OCI-LY7 (cell line): Measurements from ENCODE around the gene PRSS16. TPM values are rescaled to one million over a fixed set of nuclear protein-coding genes. Genes with fewer than 3 reads are reported as not detected.

Experiments used
- BruUV-seq: library from RNA; stranded (reverse); fragments of 400-500 nt; replicated peaks from 2 replicates; lab custom pipeline; 2021; lab: Mats Ljungman, UMichigan
- CTCF ChIA-PET: fragments of 300-600 bp; sonication (Branson Sonifier 250); formaldehyde crosslinking; loops from one replicate; lab custom pipeline; 2022; ENCODE audit warnings: antibody characterized with exemption; ENCODE audit not compliant: unreplicated experiment; lab: Charles Lee
- POLR2A ChIA-PET: fragments of 300-600 bp; sonication (Branson Sonifier 250); formaldehyde crosslinking; loops from one replicate; lab custom pipeline; 2022; ENCODE audit warnings: antibody characterized with exemption; lab: Charles Lee
- DNase-seq: peaks from one replicate; pipeline ENCODE4 v3.0.0-alpha.2; 2015; ENCODE audit warnings: low spot score
- H2AFZ ChIP-seq: fragments of 200-600 bp; sonication (generic), shearing (Covaris generic); 2 replicates; pipeline ENCODE4 v1.6.1; 2014; ENCODE audit warnings: mild to moderate bottlenecking, antibody characterized with exemption, low read length, moderate library complexity
- H3K27ac ChIP-seq: fragments of 200-600 bp; sonication (generic); 2 replicates; pipeline ENCODE4 v1.5.1; 2014; ENCODE audit warnings: mixed run types, low read depth, mild to moderate bottlenecking, moderate library complexity, low read length, inconsistent platforms; ENCODE audit not compliant: poor library complexity, severe bottlenecking
- H3K36me3 ChIP-seq: fragments of 200-600 bp; sonication (generic); 2 replicates; pipeline ENCODE4 v1.6.1; 2014; ENCODE audit warnings: mild to moderate bottlenecking, antibody characterized with exemption, low read length, moderate library complexity, mixed read lengths; ENCODE audit not compliant: insufficient read depth
- H3K4me1 ChIP-seq: fragments of 200-600 bp; sonication (generic); 2 replicates; pipeline ENCODE4 v1.5.1; 2014; ENCODE audit warnings: mild to moderate bottlenecking, low read length; ENCODE audit not compliant: insufficient read depth, poor library complexity, severe bottlenecking
- H3K4me2 ChIP-seq: fragments of 200-600 bp; sonication (generic); 2 replicates; pipeline ENCODE4 v1.6.1; 2014; ENCODE audit warnings: mild to moderate bottlenecking, low read length
- H3K4me3 ChIP-seq: fragments of 200-600 bp; sonication (generic); 2 replicates; pipeline ENCODE4 v1.5.1; 2014; ENCODE audit warnings: mild to moderate bottlenecking, low read depth, low read length; ENCODE audit not compliant: poor library complexity, severe bottlenecking
- H3K79me2 ChIP-seq: fragments of 200-600 bp; sonication (generic); 2 replicates; pipeline ENCODE4 v1.6.1; 2016; ENCODE audit warnings: low read depth, mild to moderate bottlenecking, low read length, moderate library complexity, mixed read lengths; ENCODE audit not compliant: insufficient read depth
- H3K9me2 ChIP-seq: fragments of 200-600 bp; sonication (generic); 2 replicates; pipeline ENCODE4 v1.6.1; 2016; ENCODE audit warnings: mild to moderate bottlenecking, low read length, mixed read lengths; ENCODE audit not compliant: insufficient read depth
- H3K9me3 ChIP-seq: fragments of 200-600 bp; sonication (generic); 2 replicates; pipeline ENCODE4 v1.6.1; 2014; ENCODE audit warnings: mild to moderate bottlenecking, mixed run types, low read length, mixed read lengths
- H4K20me1 ChIP-seq: fragments of 200-600 bp; sonication (generic); 2 replicates; pipeline ENCODE4 v1.6.1; 2014; ENCODE audit warnings: mild to moderate bottlenecking, antibody characterized with exemption, low read length, moderate library complexity, mixed read lengths; ENCODE audit not compliant: insufficient read depth
- CTCF ChIP-seq: fragments of 200-600 bp; sonication (generic); conservative IDR thresholded peaks from 2 replicates; pipeline ENCODE4 v1.5.1; 2014; ENCODE audit warnings: mild to moderate bottlenecking, antibody characterized with exemption, low read length, moderate library complexity, mixed read lengths
- EZH2phosphoT487 ChIP-seq: fragments of 200-600 bp; sonication (generic); IDR thresholded peaks from 2 replicates; pipeline ENCODE4 v1.6.1; 2018; ENCODE audit warnings: low read depth, borderline replicate concordance, mild to moderate bottlenecking, mixed run types, antibody characterized with exemption, low read length, moderate library complexity, mixed read lengths
- intact Hi-C: fragments of 100-400 bp; cut with micrococcal nuclease; formaldehyde crosslinking; loops from one replicate; pipeline ENCODE4 v1.10.0; 2022; ENCODE audit not compliant: unreplicated experiment
- total RNA-seq, 2 experiments: library from RNA; depleted of rRNA in 1 of 2; stranded (reverse); fragments of >200 nt in 1 of 2; shearing (Covaris generic) in 1 of 2; gene quantifications; 2 replicates each; pipeline ENCODE4 v1.2.3, GENCODE V29; 2014 to 2022

PRSS16 gene
- total RNA-seq, 2 experiments from 2014 or later = 4.6 to 12.0 TPM

GRCh38 chr6:27267857-27268434 lies 20.4 kb downstream of the PRSS16 start:
- Histone ChIP-seq H3K4me1 (no peaks in the 10 kb centered on the region), H2AFZ (no peak overlapping the region), H3K4me2 (no peak overlapping the region), H3K9me3 (no peaks in the 10 kb centered on the region), H4K20me1 (no peaks in the 10 kb centered on the region), H3K4me3 (no peak overlapping the region), H3K9me2 (no peaks in the 10 kb centered on the region), H3K36me3 (no peaks in the 10 kb centered on the region), H3K27ac (no peak overlapping the region), H3K79me2 (no peaks in the 10 kb centered on the region)
- intact Hi-C loops = loop anchor here (2.0 kb wide), 1 partner anchor 33 kb away; no protein-coding TSS in a partner anchor
- DNase-seq = no peak
- no peak for TF ChIP-seq EZH2phosphoT487
- TF ChIP-seq CTCF = no peak
- POLR2A ChIA-PET = interaction anchor here (0.7 kb wide), 1 partner anchor 830 kb away, joined by 3 read pairs; no protein-coding TSS in a partner anchor
- CTCF ChIA-PET = no interaction called here
- no TSS peak for BruUV-seq

GRCh38 chr6:27268803-27269202 lies 21.3 kb downstream of the PRSS16 start:
- no peaks in the 10 kb centered on the region for H3K9me3 ChIP-seq
- no peak for TF ChIP-seq EZH2phosphoT487
- TF ChIP-seq CTCF = no peak

GRCh38 chr6:27273783-27274182 lies 26.3 kb downstream of the PRSS16 start:
- intact Hi-C loops = no loop called here
- CTCF ChIA-PET = no interaction called here
- Histone ChIP-seq H4K20me1 (no peaks in the 10 kb centered on the region), H3K27ac (no peak overlapping the region), H3K79me2 (no peaks in the 10 kb centered on the region), H3K4me2 (no peak overlapping the region), H2AFZ (no peak overlapping the region), H3K4me1 (no peaks in the 10 kb centered on the region), H3K4me3 (no peak overlapping the region), H3K9me2 (no peaks in the 10 kb centered on the region), H3K36me3 (no peaks in the 10 kb centered on the region), H3K9me3 (no peaks in the 10 kb centered on the region)
- BruUV-seq = no TSS peak
- TF ChIP-seq EZH2phosphoT487 = no peak
- TF ChIP-seq CTCF = no peak
- POLR2A ChIA-PET = interaction anchor here (0.5 kb wide), 1 partner anchor 287 kb away, joined by 3 read pairs; no protein-coding TSS in a partner anchor
- DNase-seq = no peak

More at GRCh38 chr6:27268803-27269202, 21.3 kb downstream of the PRSS16 start:
- H4K20me1 ChIP-seq = no peaks in the 10 kb centered on the region
- ChIA-PET POLR2A (interaction anchor here (0.7 kb wide), 1 partner anchor 829 kb away, joined by 3 read pairs; no protein-coding TSS in a partner anchor), CTCF (no interaction called here)
- no peaks in the 10 kb centered on the region for H3K4me1 ChIP-seq
- H3K4me2 ChIP-seq = no peak overlapping the region
- H3K4me3 ChIP-seq = no peak overlapping the region
- H3K9me2 ChIP-seq = no peaks in the 10 kb centered on the region
- no peaks in the 10 kb centered on the region for H3K36me3 ChIP-seq
- BruUV-seq = no TSS peak
- no peak overlapping the region for H2AFZ ChIP-seq
- intact Hi-C loops = no loop called here
- no peaks in the 10 kb centered on the region for H3K79me2 ChIP-seq
- H3K27ac ChIP-seq = no peak overlapping the region
- no peak for DNase-seq
